ENCODE data around the gene UBXN1. TPM values are rescaled to one million over a fixed set of nuclear protein-coding genes. Genes with fewer than 3 reads are reported as not detected.
A peak's percentile ranks its signal among the peaks of the same experiment; 100 is the strongest.

The UBXN1 gene, protein sequence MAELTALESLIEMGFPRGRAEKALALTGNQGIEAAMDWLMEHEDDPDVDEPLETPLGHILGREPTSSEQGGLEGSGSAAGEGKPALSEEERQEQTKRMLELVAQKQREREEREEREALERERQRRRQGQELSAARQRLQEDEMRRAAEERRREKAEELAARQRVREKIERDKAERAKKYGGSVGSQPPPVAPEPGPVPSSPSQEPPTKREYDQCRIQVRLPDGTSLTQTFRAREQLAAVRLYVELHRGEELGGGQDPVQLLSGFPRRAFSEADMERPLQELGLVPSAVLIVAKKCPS
- polyA plus RNA-seq (2012; ENCODE audit: insufficient read depth, insufficient read length) = 350 TPM

DNA sequence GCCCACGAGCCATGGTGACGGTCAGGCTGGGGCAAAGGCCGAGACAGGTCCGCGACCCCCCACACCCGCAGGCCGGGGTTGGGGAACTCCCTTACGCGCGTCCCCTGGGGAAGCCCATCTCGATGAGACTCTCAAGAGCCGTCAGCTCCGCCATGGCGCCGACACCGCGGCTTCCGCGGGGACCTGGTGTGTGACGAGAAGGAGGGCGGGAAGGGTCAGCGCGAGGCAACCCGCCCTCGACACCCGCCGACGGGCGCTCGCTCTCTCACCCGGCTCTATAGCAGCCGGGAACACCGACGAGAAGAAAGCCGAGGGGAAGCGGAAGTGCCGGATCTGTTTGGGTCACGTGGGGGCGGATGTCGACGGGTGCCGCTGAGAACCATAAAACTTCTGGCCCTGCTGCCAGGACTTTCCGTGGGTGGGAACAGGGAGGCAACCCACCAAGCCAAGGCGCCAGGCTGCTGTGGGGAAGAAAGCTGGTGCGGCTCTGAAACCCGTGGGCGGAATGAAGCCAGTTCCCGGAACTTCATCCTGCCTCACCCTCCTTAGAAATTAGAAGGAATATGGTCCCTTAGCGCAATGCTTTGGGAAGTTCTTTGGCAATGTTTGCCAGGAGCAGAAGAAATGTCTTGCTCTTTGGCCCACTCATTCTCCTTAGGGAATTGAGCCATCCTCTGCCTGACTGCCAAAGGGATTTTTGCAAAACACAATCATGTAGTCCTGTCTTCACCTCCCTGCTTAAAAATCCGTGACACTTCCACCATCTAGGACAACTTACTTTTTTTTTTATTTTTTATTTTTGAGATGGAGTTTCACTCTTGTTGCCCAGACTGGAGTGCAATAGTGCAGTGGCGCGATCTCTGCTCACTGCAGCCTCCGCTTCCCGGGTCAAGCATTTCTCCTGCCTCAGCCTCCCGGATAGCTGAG is at the start of gene UBXN1:
TSS of gene UBXN1 (minus strand) at position 304 of the 927 bp plus-strand sequence. CDS start at position 154, 150 bp downstream.
- peak; percentile 82 for DNase-seq (ENCODE audit: low read depth, low spot score)

GRCh38 chr11:62728171-62728988 is 49.5 kb upstream of the UBXN1 start, which contains the start of gene TTC9C:
Gene TTC9C, plus strand, starts transcription at chr11:62728486. Its CDS starts 363 bp downstream, at chr11:62728849.
- DNase-seq (ENCODE audit: low read depth, low spot score) = peak; percentile 82
- peak within 1 kb of the TSS; percentile 78 for H3K4me3 ChIP-seq (ENCODE audit: low read length)

More for the DNA sequence above, at the start of gene UBXN1:
- H3K4me3 ChIP-seq (ENCODE audit: low read length) = peak within 1 kb of the TSS; percentile 95

DNA sequence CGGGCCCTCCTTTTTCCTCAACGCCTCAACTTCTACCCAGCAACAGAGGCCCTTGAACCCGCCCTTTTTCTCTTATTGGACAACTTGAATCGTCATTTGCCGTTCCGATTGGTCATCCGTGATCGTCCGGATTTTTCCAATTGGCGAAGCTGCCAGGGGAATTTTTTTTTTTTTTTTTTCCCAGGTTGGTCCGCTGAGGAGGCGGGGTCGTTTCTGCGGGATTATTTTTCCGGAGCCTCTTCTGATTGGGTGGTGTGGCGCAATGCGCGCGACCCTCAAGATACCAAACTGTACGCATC is 48.9 kb upstream of the UBXN1 start:
- peak; percentile 99 for DNase-seq (ENCODE audit: low read depth, low spot score)
- peak overlapping the region; percentile 78 for H3K4me3 ChIP-seq (ENCODE audit: low read length)

GRCh38 chr11:62727165-62727871 is 48.4 kb upstream of the UBXN1 start, which contains the start of gene HNRNPUL2:
Gene HNRNPUL2, minus strand, starts transcription at chr11:62727457. Its CDS starts 301 bp downstream, at chr11:62727156.
- peak within 1 kb of the TSS; percentile 78 for H3K4me3 ChIP-seq (ENCODE audit: low read length)
- DNase-seq (ENCODE audit: low read depth, low spot score) = peak; percentile 99

GRCh38 chr11:62726915-62727164 is 48.0 kb upstream of the UBXN1 start:
- H3K4me3 ChIP-seq (ENCODE audit: low read length) = peak overlapping the region; percentile 78
- DNase-seq (ENCODE audit: low read depth, low spot score) = no peak

DNA sequence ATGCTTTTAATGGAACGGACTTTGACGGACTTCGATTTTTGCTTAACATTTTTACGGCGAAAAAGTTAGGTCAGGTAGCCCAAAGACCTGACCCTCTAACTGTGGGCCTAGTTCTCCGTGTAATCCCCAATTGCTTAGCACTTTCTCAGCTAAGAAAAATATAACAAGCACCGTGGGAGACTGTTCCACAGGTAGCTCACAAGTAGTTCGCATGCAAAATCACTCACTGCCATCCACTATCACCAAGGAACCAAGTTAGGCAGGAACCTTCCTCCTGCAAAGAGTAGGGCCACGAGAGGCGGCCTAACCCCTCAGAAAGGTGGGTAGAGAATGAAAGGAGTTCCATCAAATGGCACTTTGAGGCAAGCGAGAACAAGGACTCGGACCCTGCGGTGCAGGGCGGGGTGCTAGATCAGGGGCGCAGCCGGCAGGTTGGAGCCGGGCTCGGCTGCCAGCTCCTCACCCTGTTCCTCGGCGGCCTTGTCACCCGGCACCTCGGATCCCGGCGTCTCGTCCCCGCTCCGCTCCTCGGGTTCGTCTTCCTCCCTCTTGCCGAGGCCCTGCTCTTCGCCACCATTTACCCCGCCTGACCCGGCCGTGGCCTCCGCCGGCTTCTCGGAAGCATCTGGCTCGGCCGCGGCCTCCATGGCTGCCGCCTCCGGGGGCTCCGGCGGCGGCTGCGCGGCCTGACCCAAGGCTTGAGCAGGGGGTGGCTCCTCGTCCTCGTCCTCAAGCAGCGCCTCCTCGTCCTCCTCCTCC is 47.5 kb upstream of the UBXN1 start:
- no peak for DNase-seq (ENCODE audit: low read depth, low spot score)
- H3K4me3 ChIP-seq (ENCODE audit: low read length) = peak overlapping the region; percentile 78

DNA sequence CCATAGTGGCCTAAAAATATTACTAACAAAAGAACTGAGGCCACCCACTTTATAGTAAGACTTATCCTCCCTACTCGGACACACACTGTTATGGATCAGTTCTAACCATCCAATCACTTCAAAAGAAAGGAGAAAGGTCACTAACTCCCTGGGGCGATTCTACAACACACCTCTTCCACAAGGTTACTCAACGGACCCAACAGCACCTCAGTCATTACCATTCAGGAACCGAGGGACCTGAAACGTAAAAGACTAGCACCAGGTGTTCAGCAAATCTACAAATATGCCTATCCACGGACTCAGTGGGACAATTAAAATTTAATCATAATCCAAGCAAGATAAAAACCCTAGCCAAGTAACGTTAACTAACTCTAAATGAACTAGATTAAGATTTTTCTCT is 46.8 kb upstream of the UBXN1 start:
- DNase-seq (ENCODE audit: low read depth, low spot score) = no peak
- H3K4me3 ChIP-seq (ENCODE audit: low read length) = peak overlapping the region; percentile 78

GRCh38 chr11:62724171-62724570 is 45.3 kb upstream of the UBXN1 start:
- DNase-seq (ENCODE audit: low read depth, low spot score) = no peak
- H3K4me3 ChIP-seq (ENCODE audit: low read length) = no peak overlapping the region

GRCh38 chr11:62721994-62722393 is 43.1 kb upstream of the UBXN1 start:
- H3K4me3 ChIP-seq (ENCODE audit: low read length) = no peak overlapping the region
- no peak for DNase-seq (ENCODE audit: low read depth, low spot score)

DNA sequence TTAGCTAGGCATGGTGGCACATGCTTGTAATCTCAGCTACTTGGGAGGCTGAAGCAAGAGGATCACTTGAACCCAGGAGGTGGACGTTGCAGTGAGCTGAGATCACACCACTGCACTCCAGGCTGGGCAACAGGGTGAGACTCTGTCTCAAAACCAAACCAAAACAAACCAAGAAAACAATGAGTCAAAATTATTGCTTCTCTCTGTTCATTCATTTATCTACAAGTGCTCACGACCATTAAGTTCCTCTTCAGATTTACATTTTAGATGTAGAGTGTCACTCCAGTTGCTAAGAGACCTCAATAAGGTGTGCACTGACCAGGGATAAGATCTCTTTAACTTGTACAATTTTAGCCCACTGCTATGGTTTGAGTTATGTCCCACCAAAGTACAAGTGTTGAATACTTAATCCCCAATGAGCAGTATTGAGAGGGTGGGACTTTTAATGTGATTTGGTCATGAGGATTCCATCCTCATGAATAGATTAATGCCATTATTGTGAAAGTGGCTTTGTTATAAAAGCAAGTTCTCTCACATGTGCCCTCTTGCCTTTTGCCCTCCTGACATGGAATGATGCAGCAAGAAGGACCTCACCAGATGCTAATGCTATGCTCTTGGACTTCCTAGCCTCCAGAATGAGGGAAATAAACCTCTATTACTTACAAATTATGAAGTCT is 40.6 kb upstream of the UBXN1 start:
- DNase-seq (ENCODE audit: low read depth, low spot score) = no peak

DNA sequence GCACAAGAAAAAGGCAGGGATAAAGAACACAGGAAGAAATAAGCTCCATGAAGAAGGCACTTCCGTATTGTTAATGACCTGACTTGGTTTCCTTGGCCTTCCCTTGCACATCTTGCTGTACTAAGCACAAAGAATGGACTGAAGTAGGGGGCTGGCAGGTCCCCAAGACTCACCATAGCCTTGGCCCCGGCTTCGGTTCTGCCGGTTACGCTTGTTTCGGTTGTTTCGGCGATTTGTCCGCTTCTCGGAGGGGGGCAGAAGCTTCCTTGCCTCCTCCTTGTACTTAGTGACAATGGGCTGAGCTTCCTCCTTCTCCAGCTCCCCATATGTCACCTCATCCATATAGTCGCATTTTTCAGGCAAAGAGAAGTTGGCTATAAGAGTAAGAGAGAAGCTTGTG is 37.9 kb upstream of the UBXN1 start:
- no peak for DNase-seq (ENCODE audit: low read depth, low spot score)
- H3K4me3 ChIP-seq (ENCODE audit: low read length) = no peak overlapping the region

More for the DNA sequence above, 40.6 kb upstream of the UBXN1 start:
- no peak overlapping the region for H3K4me3 ChIP-seq (ENCODE audit: low read length)

DNA sequence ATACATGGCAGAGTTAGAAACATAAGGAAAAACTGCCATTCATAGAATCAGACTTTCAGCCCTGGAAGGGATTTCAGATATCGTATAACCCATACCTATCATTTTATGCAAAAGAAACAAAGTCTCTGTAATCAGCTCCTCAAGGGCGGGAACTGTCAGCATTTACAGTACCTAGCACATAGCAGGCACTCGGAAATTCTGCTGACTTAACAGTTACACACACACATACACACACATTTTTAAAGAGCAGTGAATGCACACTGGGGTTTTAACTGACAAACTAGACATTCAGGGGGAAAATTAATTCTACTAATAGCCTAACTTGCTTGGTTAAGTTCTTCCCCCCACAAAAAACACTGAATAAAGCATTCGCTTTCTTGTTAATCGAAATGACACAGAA is 37.3 kb upstream of the UBXN1 start:
- H3K4me3 ChIP-seq (ENCODE audit: low read length) = no peak overlapping the region

GRCh38 chr11:62715150-62716130 is 36.6 kb upstream of the UBXN1 start:
- no peak overlapping the region for H3K4me3 ChIP-seq (ENCODE audit: low read length)
- DNase-seq (ENCODE audit: low read depth, low spot score) = no peak

More for the DNA sequence above, 37.3 kb upstream of the UBXN1 start:
- DNase-seq (ENCODE audit: low read depth, low spot score) = no peak

- H3K4me3 ChIP-seq (ENCODE audit: low read length) = no peak overlapping the region
- DNase-seq (ENCODE audit: low read depth, low spot score) = no peak
These were observed 34.5 kb upstream of the UBXN1 start for GRCh38 chr11:62713343-62713742.

DNA sequence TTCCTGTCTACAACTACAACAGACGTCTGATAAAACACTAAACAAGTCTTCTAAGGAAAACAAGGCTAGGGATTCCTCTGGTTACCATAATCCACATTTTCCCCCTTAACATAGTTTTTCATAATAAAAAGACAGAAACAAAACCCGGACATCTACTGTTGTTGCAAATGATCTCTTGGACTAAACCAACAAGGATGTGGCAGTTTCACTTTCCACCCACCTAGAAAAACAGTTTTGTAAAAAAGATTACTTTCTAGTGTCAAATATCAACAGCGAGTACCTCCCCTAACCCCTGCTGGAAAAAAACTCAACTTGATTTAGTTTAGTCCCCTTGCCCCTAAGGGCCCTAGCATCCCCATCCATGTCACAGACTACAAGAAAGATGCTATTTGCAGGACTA is 34.0 kb upstream of the UBXN1 start:
- no peak overlapping the region for H3K4me3 ChIP-seq (ENCODE audit: low read length)
- DNase-seq (ENCODE audit: low read depth, low spot score) = no peak

DNA sequence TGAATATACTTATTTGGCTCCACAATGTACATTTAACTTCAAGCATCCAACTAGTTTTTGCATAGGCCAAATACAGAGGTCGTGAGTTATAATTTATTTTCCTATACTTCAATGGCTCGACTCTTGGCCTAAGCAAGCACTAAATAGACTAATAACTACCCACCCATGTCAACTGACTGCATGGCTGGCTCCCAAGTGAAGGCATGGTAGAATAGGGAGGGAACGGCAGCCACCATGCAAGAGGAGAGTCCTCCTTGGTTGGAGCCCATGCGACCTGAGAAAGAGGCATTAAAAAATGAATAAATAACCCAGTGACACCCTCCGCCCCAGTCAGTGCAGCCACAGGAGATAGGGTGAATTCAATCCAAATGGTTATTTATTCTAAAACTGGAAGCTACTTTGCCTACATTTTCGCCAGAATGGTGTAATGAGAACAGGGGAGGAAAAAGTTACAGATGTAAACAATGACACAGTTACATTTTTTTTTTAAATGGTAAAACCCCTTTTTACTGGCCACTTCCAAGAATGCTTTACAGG is 33.5 kb upstream of the UBXN1 start:
- H3K4me3 ChIP-seq (ENCODE audit: low read length) = no peak overlapping the region
- DNase-seq (ENCODE audit: low read depth, low spot score) = no peak
